PC-9 (cell line): ENCODE results near the gene ARHGDIG. TPM values are rescaled to one million over a fixed set of nuclear protein-coding genes. Genes with fewer than 3 reads are reported as not detected.

Source experiments
- BruUV-seq: library from RNA; stranded (reverse); fragments of 400-500 nt; replicated peaks from 2 replicates; lab custom pipeline; 2021; lab: Mats Ljungman, UMichigan
- CTCF ChIA-PET: fragments of 300-600 bp; sonication (Branson Sonifier 250); formaldehyde crosslinking; loops from one replicate; lab custom pipeline; 2022; ENCODE audit warnings: antibody characterized with exemption; lab: Charles Lee
- POLR2A ChIA-PET: fragments of 300-600 bp; sonication (Branson Sonifier 250); formaldehyde crosslinking; loops from one replicate; lab custom pipeline; 2022; ENCODE audit warnings: antibody characterized with exemption; ENCODE audit not compliant: unreplicated experiment; lab: Charles Lee
- DNase-seq, 2 experiments: peaks; one replicate each; pipeline versions ENCODE4 v3.0.0 to v3.0.0-alpha.2; 2015 to 2022; ENCODE audit warnings: mixed read lengths in 1 of 2
- H2AFZ ChIP-seq: fragments of 200-600 bp; sonication (generic); 2 replicates; pipeline ENCODE4 v1.8.1; 2017; ENCODE audit warnings: antibody characterized with exemption
- H3F3A ChIP-seq: fragments of 200-600 bp; sonication (generic); 2 replicates; pipeline ENCODE4 v1.8.1; 2017; ENCODE audit warnings: antibody characterized with exemption, mild to moderate bottlenecking, low read depth; ENCODE audit not compliant: insufficient read depth
- H3K27ac ChIP-seq: fragments of 200-600 bp; sonication (generic); 2 replicates; pipeline ENCODE4 v1.6.1; 2016; ENCODE audit warnings: mixed run types
- H3K27me3 ChIP-seq: fragments of 200-600 bp; sonication (generic); 2 replicates; pipeline ENCODE4 v1.6.1; 2016; ENCODE audit warnings: low read depth, mixed run types; ENCODE audit not compliant: insufficient read depth
- H3K36me3 ChIP-seq: fragments of 200-600 bp; sonication (generic); 2 replicates; pipeline ENCODE4 v1.6.1; 2016; ENCODE audit warnings: low read depth, mixed run types
- H3K4me1 ChIP-seq: fragments of 200-600 bp; sonication (generic); replicated peaks from 2 replicates; pipeline ENCODE4 v1.6.1; 2016; ENCODE audit warnings: mixed run types; ENCODE audit not compliant: insufficient read depth
- H3K4me2 ChIP-seq: fragments of 200-600 bp; sonication (generic); 2 replicates; pipeline ENCODE4 v1.6.1; 2017; ENCODE audit warnings: mixed run types
- H3K4me3 ChIP-seq: fragments of 200-600 bp; sonication (generic); 2 replicates; pipeline ENCODE4 v1.6.1; 2016; ENCODE audit warnings: mixed run types
- H3K79me2 ChIP-seq: fragments of 200-600 bp; sonication (generic); 2 replicates; pipeline ENCODE4 v1.6.1; 2017; ENCODE audit warnings: low read depth, mixed run types
- H3K9me2 ChIP-seq: fragments of 200-600 bp; sonication (generic); 2 replicates; pipeline ENCODE4 v1.8.1; 2017; ENCODE audit warnings: mild to moderate bottlenecking; ENCODE audit not compliant: insufficient read depth
- H3K9me3 ChIP-seq: fragments of 200-600 bp; sonication (generic); 2 replicates; pipeline ENCODE4 v1.8.1; 2016; ENCODE audit warnings: low read depth; ENCODE audit not compliant: insufficient read depth
- H4K20me1 ChIP-seq: fragments of 200-600 bp; sonication (generic); 2 replicates; pipeline ENCODE4 v1.8.1; 2017; ENCODE audit not compliant: insufficient read depth
- EZH2 ChIP-seq: fragments of 200-600 bp; sonication (generic); IDR thresholded peaks from 2 replicates; pipeline ENCODE4 v1.8.0; 2017; ENCODE audit warnings: antibody characterized with exemption, low read depth
- intact Hi-C: fragments of 100-400 bp; cut with micrococcal nuclease; formaldehyde crosslinking; loops from one replicate; pipeline ENCODE4 v1.10.0; 2022; ENCODE audit not compliant: unreplicated experiment
- total RNA-seq: library from RNA; stranded (reverse); gene quantifications from 2 replicates; pipeline ENCODE4 v1.2.3, GENCODE V29; 2021
- TF ChIP-seq, protein P1 (sequence below): fragments of 200-600 bp; sonication (generic); conservative IDR thresholded peaks from 2 replicates; pipeline ENCODE4 v1.6.1; 2017; ENCODE audit warnings: mixed run types, antibody characterized with exemption, mild to moderate bottlenecking, moderate library complexity

Gene ARHGDIG
- total RNA-seq, 1 experiment from 2014 or later = not detected

DNA sequence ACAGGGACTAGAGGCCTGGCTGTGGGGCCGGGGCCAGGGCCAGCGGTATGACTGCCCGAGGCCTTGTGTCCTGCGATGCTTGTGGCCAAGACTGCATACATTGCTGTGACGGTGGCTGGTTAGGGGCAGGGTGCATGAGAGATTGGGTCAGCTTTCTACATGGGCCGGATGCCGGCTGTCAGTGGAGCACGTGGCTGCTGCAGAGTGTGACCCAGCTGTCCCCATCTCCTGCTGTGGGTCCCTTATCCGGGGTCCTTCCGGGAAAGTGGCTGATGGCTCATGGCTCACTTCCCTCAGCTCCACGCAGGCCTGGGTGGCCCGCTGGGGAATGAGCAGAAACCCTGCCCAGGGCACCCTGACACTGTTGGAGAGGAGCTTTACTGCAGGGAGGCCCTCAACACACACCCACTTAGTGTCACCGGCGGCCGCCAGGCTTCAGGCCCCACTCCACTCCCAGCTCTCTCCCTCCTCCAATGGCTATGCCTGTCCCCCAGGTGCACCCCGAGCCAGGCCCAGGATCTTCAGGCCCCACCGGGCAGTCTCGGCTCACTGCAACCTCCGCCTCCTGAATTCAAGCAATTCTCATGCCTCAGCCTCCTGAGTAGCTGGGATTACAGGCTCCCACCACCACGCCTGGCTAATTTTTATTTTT, 3.8 kb upstream of the ARHGDIG start:
- CTCF ChIA-PET = no interaction called here
- no TSS peak for BruUV-seq
- H3K27me3 ChIP-seq = peaks cover 14% of the 10 kb centered on the region
- H3K79me2 ChIP-seq = no peaks in the 10 kb centered on the region
- H3K4me2 ChIP-seq = no peak overlapping the region
- intact Hi-C loops = no loop called here
- TF ChIP-seq, protein P1, sequence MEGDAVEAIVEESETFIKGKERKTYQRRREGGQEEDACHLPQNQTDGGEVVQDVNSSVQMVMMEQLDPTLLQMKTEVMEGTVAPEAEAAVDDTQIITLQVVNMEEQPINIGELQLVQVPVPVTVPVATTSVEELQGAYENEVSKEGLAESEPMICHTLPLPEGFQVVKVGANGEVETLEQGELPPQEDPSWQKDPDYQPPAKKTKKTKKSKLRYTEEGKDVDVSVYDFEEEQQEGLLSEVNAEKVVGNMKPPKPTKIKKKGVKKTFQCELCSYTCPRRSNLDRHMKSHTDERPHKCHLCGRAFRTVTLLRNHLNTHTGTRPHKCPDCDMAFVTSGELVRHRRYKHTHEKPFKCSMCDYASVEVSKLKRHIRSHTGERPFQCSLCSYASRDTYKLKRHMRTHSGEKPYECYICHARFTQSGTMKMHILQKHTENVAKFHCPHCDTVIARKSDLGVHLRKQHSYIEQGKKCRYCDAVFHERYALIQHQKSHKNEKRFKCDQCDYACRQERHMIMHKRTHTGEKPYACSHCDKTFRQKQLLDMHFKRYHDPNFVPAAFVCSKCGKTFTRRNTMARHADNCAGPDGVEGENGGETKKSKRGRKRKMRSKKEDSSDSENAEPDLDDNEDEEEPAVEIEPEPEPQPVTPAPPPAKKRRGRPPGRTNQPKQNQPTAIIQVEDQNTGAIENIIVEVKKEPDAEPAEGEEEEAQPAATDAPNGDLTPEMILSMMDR = no peak
- TF ChIP-seq EZH2 = no peak
- H3K4me3 ChIP-seq = no peak overlapping the region
- no peaks in the 10 kb centered on the region for H3K9me2 ChIP-seq
- H3K4me1 ChIP-seq = no peaks in the 10 kb centered on the region
- peaks cover 17% of the 10 kb centered on the region; the same call in 1 of the 2 replicates for H3F3A ChIP-seq
- no peak overlapping the region for H2AFZ ChIP-seq
- DNase-seq = no peak
- H3K36me3 ChIP-seq = no peaks in the 10 kb centered on the region
- no peak overlapping the region for H3K27ac ChIP-seq
- POLR2A ChIA-PET = no interaction called here
- H3K9me3 ChIP-seq = no peaks in the 10 kb centered on the region
- no peaks in the 10 kb centered on the region for H4K20me1 ChIP-seq

DNA sequence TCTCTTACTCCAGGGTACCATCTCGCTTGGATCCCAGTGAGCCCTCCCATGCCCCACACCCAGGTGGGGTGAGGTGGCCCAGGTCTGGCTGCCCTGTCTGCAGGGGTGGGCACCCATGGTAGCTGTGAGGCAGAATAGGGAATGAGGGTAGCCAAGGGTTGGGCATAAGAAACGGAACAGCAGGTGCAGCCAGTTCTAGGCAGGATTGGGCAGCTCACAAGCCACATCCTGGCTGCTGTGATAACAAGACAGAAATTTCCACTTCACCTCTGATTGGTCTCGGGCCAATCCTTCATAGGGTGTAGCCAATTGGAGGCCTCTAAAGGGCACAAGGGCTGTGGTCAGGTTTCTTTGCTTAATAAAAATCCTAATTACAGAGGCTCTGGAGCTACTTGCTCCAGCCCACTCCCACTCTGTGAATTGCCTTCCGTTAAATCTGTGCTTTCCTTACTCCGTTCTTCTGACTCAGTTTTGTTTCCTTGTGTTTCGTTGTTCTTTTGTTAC, 1.5 kb upstream of the ARHGDIG start:
- no peaks in the 10 kb centered on the region for H3K79me2 ChIP-seq
- H3K27ac ChIP-seq = no peak overlapping the region
- peaks cover 12% of the 10 kb centered on the region; the same call in 1 of the 2 replicates for H3F3A ChIP-seq
- no peaks in the 10 kb centered on the region for H3K4me1 ChIP-seq
- peak; percentile 39 to 58 for DNase-seq
- H3K4me3 ChIP-seq = no peak overlapping the region
- H4K20me1 ChIP-seq = no peaks in the 10 kb centered on the region
- no peaks in the 10 kb centered on the region for H3K9me3 ChIP-seq
- peaks cover 12% of the 10 kb centered on the region; the same call in 1 of the 2 replicates for H3K27me3 ChIP-seq
- no peak for TF ChIP-seq EZH2
- TF ChIP-seq, protein P1 = no peak
- H3K36me3 ChIP-seq = no peaks in the 10 kb centered on the region
- H2AFZ ChIP-seq = no peak overlapping the region
- H3K4me2 ChIP-seq = no peak overlapping the region
- intact Hi-C loops = no loop called here
- no TSS peak for BruUV-seq
- POLR2A ChIA-PET = interaction anchor here (0.5 to 0.7 kb wide), 3 partner anchors 10 to 238 kb away, joined by 3 to 5 read pairs (median 3); no protein-coding TSS in a partner anchor
- H3K9me2 ChIP-seq = no peaks in the 10 kb centered on the region
- CTCF ChIA-PET = interaction anchor here (0.6 kb wide), 1 partner anchor 15 kb away, joined by 9 read pairs; no protein-coding TSS in a partner anchor

DNA sequence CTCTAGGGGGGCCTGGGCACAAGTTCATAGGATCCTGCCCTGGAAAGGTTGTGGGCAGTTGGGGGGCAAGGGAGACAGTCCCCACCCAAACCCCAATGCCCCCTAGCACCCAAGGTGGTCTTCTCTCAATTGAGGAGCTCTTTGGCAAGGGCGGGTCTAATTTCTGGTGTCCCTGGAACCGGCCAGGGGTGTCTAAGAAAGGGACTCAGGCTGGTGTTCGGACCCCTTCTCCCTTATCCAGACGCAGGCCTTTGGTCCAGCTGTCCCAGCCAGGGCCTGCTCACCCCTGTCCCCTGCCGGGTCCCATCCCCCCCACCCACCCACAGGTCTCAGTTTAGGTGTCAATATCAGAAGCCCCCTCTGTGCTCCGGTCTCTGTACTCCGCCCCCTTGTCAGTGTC, 860 bp upstream of the ARHGDIG start:
- Histone ChIP-seq H3K27me3 (peaks cover 12% of the 10 kb centered on the region; the same call in 1 of the 2 replicates), H3K4me2 (no peak overlapping the region), H3K79me2 (no peaks in the 10 kb centered on the region), H3F3A (peaks cover 12% of the 10 kb centered on the region; the same call in 1 of the 2 replicates), H4K20me1 (no peaks in the 10 kb centered on the region), H3K36me3 (no peaks in the 10 kb centered on the region), H3K27ac (no peak overlapping the region), H3K9me2 (no peaks in the 10 kb centered on the region), H2AFZ (no peak overlapping the region), H3K9me3 (no peaks in the 10 kb centered on the region), H3K4me1 (no peaks in the 10 kb centered on the region), H3K4me3 (no peak overlapping the region)
- intact Hi-C loops = no loop called here
- TF ChIP-seq, protein P1 = no peak
- TF ChIP-seq EZH2 = no peak
- CTCF ChIA-PET = no interaction called here
- no peak for DNase-seq
- POLR2A ChIA-PET = interaction anchor here (0.6 to 0.7 kb wide), 2 partner anchors 10 to 237 kb away, joined by 3 to 5 read pairs; no protein-coding TSS in a partner anchor
- no TSS peak for BruUV-seq
